Keratinocyte (primary cell): Measurements from ENCODE around the gene CIART. TPM values are rescaled to one million over a fixed set of nuclear protein-coding genes. Genes with fewer than 3 reads are reported as not detected.

ENCODE experiments used
- DNase-seq: peaks from one replicate; pipeline ENCODE4 v3.0.0-alpha.2; 2011; ENCODE audit warnings: low read depth, missing footprints, low spot score
- FAIRE-seq: peaks from 2 replicates; lab custom pipeline; 2011; peaks lifted over from hg19 to GRCh38; lab: Jason Lieb, UNC
- H2AFZ ChIP-seq: 2 replicates; pipeline ENCODE4 v1.6.0; 2012; ENCODE audit warnings: low read length, control low read depth, inconsistent platforms; ENCODE audit not compliant: control insufficient read depth
- H3K27ac ChIP-seq: 2 replicates; pipeline ENCODE4 v1.5.1; 2011; ENCODE audit warnings: low read length; ENCODE audit not compliant: control insufficient read depth, insufficient read depth
- H3K27me3 ChIP-seq: 3 replicates; pipeline ENCODE4 v1.6.0; 2011; ENCODE audit warnings: low read length; ENCODE audit not compliant: control insufficient read depth, insufficient read depth; ENCODE audit errors: extremely low read depth
- H3K36me3 ChIP-seq, 2 experiments: 2 replicates in 1 of 2; 3 replicates in 1 of 2; pipeline ENCODE4 v1.5.1; 2011; ENCODE audit warnings: low read length in 2 of 2, mild to moderate bottlenecking in 1 of 2; ENCODE audit not compliant: control insufficient read depth in 2 of 2, insufficient read depth in 2 of 2; ENCODE audit errors: extremely low read depth in 1 of 2
- H3K4me1 ChIP-seq: 3 replicates; pipeline ENCODE4 v1.5.1; 2011; ENCODE audit warnings: low read length; ENCODE audit not compliant: control insufficient read depth, insufficient read depth; ENCODE audit errors: extremely low read depth
- H3K4me2 ChIP-seq: 3 replicates; pipeline ENCODE4 v1.6.0; 2011; ENCODE audit warnings: low read depth, low read length; ENCODE audit not compliant: control insufficient read depth, insufficient read depth; ENCODE audit errors: extremely low read depth
- H3K4me3 ChIP-seq, 3 experiments: fragments of 200-600 bp in 1 of 3; sonication (generic) in 1 of 3; 2 replicates in 2 of 3; 3 replicates in 1 of 3; pipeline ENCODE4 v1.5.1; 2011 to 2016; ENCODE audit warnings: low read length in 3 of 3, mild to moderate bottlenecking in 3 of 3, control low read depth in 2 of 3, inconsistent platforms in 1 of 3, low read depth in 1 of 3, mixed read lengths in 1 of 3, mixed run types in 1 of 3, moderate library complexity in 1 of 3; ENCODE audit not compliant: control insufficient read depth in 2 of 3, insufficient read depth in 2 of 3; ENCODE audit errors: extremely low read depth in 1 of 3
- H3K79me2 ChIP-seq: 2 replicates; pipeline ENCODE4 v1.6.0; 2012; ENCODE audit warnings: low read length; ENCODE audit not compliant: control insufficient read depth, insufficient read depth
- H3K9ac ChIP-seq: 3 replicates; pipeline ENCODE4 v1.6.0; 2011; ENCODE audit warnings: low read length; ENCODE audit not compliant: control insufficient read depth, insufficient read depth; ENCODE audit errors: extremely low read depth
- H3K9me1 ChIP-seq: 3 replicates; pipeline ENCODE4 v1.6.0; 2011; ENCODE audit warnings: low read length; ENCODE audit not compliant: control insufficient read depth, insufficient read depth; ENCODE audit errors: extremely low read depth
- H3K9me3 ChIP-seq: 2 replicates; pipeline ENCODE4 v1.5.1; 2012; ENCODE audit warnings: low read depth, low read length; ENCODE audit not compliant: control insufficient read depth
- H4K20me1 ChIP-seq: 3 replicates; pipeline ENCODE4 v1.6.0; 2011; ENCODE audit warnings: low read length; ENCODE audit not compliant: control insufficient read depth, insufficient read depth; ENCODE audit errors: extremely low read depth
- EZH2 ChIP-seq: IDR thresholded peaks from one replicate; pipeline ENCODE4 v1.6.1; 2012; ENCODE audit warnings: inconsistent platforms, mild to moderate bottlenecking, low read length, moderate library complexity
- dilution Hi-C: fragments of 300-500 bp; cut with MboI; formaldehyde crosslinking; loops from one replicate; pipeline ENCODE4 v1.7.0; 2020; ENCODE audit warnings: low sequenced_read_pairs; ENCODE audit not compliant: extremely low pct_ligation_motif_present
- polyA plus RNA-seq, 5 experiments: library from polyadenylated mRNA; depleted of rRNA in 3 of 5; stranded (reverse) in 3 of 5; stranded (forward) in 1 of 5; unstranded in 1 of 5; fragments of >200 nt; gene quantifications; 1 replicate in 1 of 5; 2 replicates in 3 of 5; 3 replicates in 1 of 5; pipeline versions ENCODE4 v1.2.1 to v1.2.3, GENCODE V29; 2011 to 2012; ENCODE audit warnings: missing spikeins in 2 of 5, low read depth in 1 of 5, low replicate concordance in 1 of 5
- TF ChIP-seq, protein P1 (sequence below), 3 experiments: IDR thresholded peaks in 1 of 3; conservative IDR thresholded peaks in 1 of 3; optimal IDR thresholded peaks in 1 of 3; 2 replicates in 2 of 3; 3 replicates in 1 of 3; pipeline versions ENCODE3 to v1.5.1; 2011; ENCODE audit warnings: low read length in 3 of 3, mild to moderate bottlenecking in 3 of 3, moderate library complexity in 2 of 3, control low read depth in 1 of 3, inconsistent platforms in 1 of 3; ENCODE audit not compliant: insufficient read depth in 2 of 3; ENCODE audit errors: extremely low read depth in 1 of 3

Gene CIART
- polyA plus RNA-seq, 1 donor (not counting 4 experiments of a cell fraction or from before 2014, with no cell fraction given) = 15.0 TPM

DNA sequence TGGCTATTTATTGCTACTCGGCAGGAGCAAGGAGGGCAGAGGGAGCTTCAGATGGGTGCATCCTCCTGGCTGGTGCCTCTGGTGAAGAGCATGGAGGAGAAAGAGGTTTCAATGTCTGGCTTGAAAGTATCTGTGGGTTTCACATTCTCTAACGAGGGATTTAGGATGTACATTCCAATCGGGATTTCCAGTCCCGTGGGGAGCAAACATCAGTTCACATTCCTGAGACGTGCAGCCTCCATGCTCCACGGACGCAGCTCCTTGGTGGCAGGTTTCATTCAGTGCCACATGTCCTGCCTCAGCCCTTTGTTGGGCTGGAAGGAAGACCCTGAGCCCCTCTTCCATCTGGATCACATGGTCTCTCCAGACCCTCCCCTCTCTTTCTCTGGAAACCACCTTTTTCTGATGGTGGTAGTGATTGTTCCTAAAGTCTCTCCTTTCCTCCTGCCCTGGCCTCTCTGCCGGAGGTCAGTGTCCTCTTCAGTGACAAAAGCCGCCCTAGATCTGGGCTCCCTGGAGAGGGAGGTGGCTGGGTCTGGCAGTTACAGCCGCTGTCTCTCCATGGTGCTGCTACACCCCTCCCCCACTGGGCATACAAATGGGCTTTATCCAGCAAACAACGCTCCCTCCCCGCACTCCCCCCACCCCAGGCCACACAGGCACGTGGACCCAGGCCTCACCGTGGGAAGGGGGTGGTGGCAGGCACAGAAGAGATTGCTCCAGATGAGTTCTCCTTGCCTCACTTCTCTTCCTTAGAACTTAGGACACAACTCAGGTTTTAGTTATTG, 25.6 kb upstream of the CIART start:
- H3K27me3 ChIP-seq = no peaks in the 10 kb centered on the region
- H3K4me2 ChIP-seq = peak overlapping the region; percentile 98
- no peak overlapping the region for H3K4me3 ChIP-seq
- no peaks in the 10 kb centered on the region for H4K20me1 ChIP-seq
- no peaks in the 10 kb centered on the region for H3K79me2 ChIP-seq
- no peak overlapping the region for H3K27ac ChIP-seq
- TF ChIP-seq, protein P1, sequence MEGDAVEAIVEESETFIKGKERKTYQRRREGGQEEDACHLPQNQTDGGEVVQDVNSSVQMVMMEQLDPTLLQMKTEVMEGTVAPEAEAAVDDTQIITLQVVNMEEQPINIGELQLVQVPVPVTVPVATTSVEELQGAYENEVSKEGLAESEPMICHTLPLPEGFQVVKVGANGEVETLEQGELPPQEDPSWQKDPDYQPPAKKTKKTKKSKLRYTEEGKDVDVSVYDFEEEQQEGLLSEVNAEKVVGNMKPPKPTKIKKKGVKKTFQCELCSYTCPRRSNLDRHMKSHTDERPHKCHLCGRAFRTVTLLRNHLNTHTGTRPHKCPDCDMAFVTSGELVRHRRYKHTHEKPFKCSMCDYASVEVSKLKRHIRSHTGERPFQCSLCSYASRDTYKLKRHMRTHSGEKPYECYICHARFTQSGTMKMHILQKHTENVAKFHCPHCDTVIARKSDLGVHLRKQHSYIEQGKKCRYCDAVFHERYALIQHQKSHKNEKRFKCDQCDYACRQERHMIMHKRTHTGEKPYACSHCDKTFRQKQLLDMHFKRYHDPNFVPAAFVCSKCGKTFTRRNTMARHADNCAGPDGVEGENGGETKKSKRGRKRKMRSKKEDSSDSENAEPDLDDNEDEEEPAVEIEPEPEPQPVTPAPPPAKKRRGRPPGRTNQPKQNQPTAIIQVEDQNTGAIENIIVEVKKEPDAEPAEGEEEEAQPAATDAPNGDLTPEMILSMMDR (optimal IDR thresholded peaks at IDR 0.05 in 1 of 3, IDR thresholded peaks at IDR 0.05 in 1 of 3, conservative IDR thresholded peaks at IDR 0.05 in 1 of 3; ENCODE audit: extremely low read depth in 1 of 3, insufficient read depth in 2 of 3, low read length in 3 of 3) = no peak
- no peak for TF ChIP-seq EZH2
- peaks cover 2% of the 10 kb centered on the region for H3K9me1 ChIP-seq
- H3K9ac ChIP-seq = no peak overlapping the region
- no peaks in the 10 kb centered on the region for H3K36me3 ChIP-seq
- FAIRE-seq (no peak), DNase-seq (no peak)
- peaks cover 34% of the 10 kb centered on the region for H3K4me1 ChIP-seq
- H3K9me3 ChIP-seq = no peaks in the 10 kb centered on the region
- dilution Hi-C loops = no loop called here
- peak overlapping the region; percentile 72 for H2AFZ ChIP-seq

DNA sequence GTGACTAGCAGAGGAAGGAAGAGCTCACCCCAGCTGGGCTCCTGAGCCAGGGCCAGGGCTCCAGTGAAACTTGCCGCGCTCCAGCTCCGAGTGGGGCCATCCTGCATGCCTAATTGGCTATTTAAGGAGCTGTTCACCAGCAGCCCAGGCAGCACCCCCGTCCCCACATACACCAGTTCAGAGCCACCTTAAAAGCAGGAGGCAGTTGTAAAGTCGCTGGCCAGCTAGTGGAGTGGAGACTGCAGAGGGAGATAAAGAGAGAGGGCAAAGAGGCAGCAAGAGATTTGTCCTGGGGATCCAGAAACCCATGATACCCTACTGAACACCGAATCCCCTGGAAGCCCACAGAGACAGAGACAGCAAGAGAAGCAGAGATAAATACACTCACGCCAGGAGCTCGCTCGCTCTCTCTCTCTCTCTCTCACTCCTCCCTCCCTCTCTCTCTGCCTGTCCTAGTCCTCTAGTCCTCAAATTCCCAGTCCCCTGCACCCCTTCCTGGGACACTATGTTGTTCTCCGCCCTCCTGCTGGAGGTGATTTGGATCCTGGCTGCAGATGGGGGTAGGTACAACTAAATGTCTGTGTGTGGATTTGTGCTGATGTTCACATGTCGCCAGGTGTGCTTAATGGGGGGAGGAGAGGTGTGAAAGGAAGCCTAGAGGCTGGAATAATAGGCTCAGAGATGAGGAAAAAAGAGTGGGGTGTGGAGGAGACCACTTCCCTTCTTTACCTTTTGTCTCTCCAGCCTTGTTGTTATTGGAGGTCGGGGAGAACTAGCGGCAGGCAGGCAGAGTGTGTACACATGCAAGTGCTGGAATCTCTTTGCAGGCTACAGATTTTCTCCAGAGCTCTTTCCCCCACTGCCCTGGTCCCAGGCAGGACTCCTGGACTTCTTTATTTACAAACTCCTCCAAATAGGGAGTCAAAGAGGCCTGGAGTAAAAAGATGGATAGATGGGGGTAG, 24.4 kb upstream of the CIART start, which contains the start of gene CA14:
Gene CA14 (plus strand): TSS at position 151 of the 962 bp plus-strand sequence. CDS start 355 bp downstream, at position 506.
- Histone ChIP-seq H3K9ac (no peak within 1 kb of the TSS), H3K27ac (no peak within 1 kb of the TSS), H4K20me1 (no peaks in the 10 kb centered on the region), H3K27me3 (no peaks in the 10 kb centered on the region), H2AFZ (peak within 1 kb of the TSS; percentile 72), H3K4me3 (no peak within 1 kb of the TSS), H3K4me1 (peaks cover 45% of the 10 kb centered on the region), H3K4me2 (peak within 1 kb of the TSS; percentile 98), H3K9me1 (peaks cover 2% of the 10 kb centered on the region), H3K9me3 (no peaks in the 10 kb centered on the region), H3K79me2 (no peaks in the 10 kb centered on the region), H3K36me3 (no peaks in the 10 kb centered on the region)
- no peak for TF ChIP-seq EZH2
- TF ChIP-seq, protein P1 (optimal IDR thresholded peaks at IDR 0.05 in 1 of 3, IDR thresholded peaks at IDR 0.05 in 1 of 3, conservative IDR thresholded peaks at IDR 0.05 in 1 of 3; ENCODE audit: extremely low read depth in 1 of 3, insufficient read depth in 2 of 3, low read length in 3 of 3) = no peak
- no peak for DNase-seq
- dilution Hi-C loops = no loop called here
- no peak for FAIRE-seq
